Chondrocyte (in vitro differentiated cells): ENCODE data around the gene CAPN13. TPM values are rescaled to one million over a fixed set of nuclear protein-coding genes. Genes with fewer than 3 reads are reported as not detected.

Source experiments
- DNase-seq: peaks from one replicate; pipeline ENCODE4 v3.0.0; 2021; ENCODE audit warnings: mixed read lengths, low spot score
- H3K27ac Mint-ChIP-seq: one replicate; pipeline ENCODE4 v1.8.0; 2021; ENCODE audit warnings: mild to moderate bottlenecking, moderate library complexity, mixed read lengths; ENCODE audit not compliant: unreplicated experiment
- H3K27me3 Mint-ChIP-seq: 2 replicates; pipeline ENCODE4 v1.8.0; 2021; ENCODE audit warnings: low read depth, mixed read lengths
- H3K36me3 Mint-ChIP-seq: 2 replicates; pipeline ENCODE4 v1.8.0; 2021; ENCODE audit warnings: low read depth, mixed read lengths
- H3K4me1 Mint-ChIP-seq: 2 replicates; pipeline ENCODE4 v1.8.0; 2021; ENCODE audit warnings: low read depth, mild to moderate bottlenecking, mixed read lengths
- H3K4me3 Mint-ChIP-seq: one replicate; pipeline ENCODE4 v1.8.0; 2021; ENCODE audit warnings: mild to moderate bottlenecking, moderate library complexity, mixed read lengths; ENCODE audit not compliant: unreplicated experiment
- H3K9me3 Mint-ChIP-seq: 2 replicates; pipeline ENCODE4 v1.8.0; 2021; ENCODE audit warnings: low read depth, mixed read lengths
- CTCF ChIP-seq: fragments of 200-600 bp; sonication (generic); IDR thresholded peaks from 2 replicates; pipeline ENCODE4 v1.5.0; 2021; ENCODE audit warnings: antibody characterized with exemption, mild to moderate bottlenecking, moderate library complexity
- total RNA-seq: library from RNA; stranded (reverse); gene quantifications from 3 replicates; pipeline ENCODE4 v1.2.1, GENCODE V29; 2021

Gene CAPN13
- total RNA-seq, 1 donor from 2014 or later = not detected

- no peaks in the 10 kb centered on the region for H3K9me3 Mint-ChIP-seq
- no peak for TF ChIP-seq CTCF
- no peak overlapping the region for H3K27ac Mint-ChIP-seq
- H3K4me3 Mint-ChIP-seq = no peak overlapping the region
- no peak for DNase-seq
- H3K36me3 Mint-ChIP-seq = no peaks in the 10 kb centered on the region
- H3K4me1 Mint-ChIP-seq = peaks cover 6% of the 10 kb centered on the region
- no peaks in the 10 kb centered on the region for H3K27me3 Mint-ChIP-seq
Measured at GRCh38 chr2:30684516-30684915, 122.7 kb downstream of the CAPN13 start.

- no peak for DNase-seq
- Mint-ChIP-seq H3K9me3 (no peaks in the 10 kb centered on the region), H3K4me3 (no peak overlapping the region), H3K36me3 (no peaks in the 10 kb centered on the region), H3K4me1 (peaks cover under 1% of the 10 kb centered on the region), H3K27me3 (no peaks in the 10 kb centered on the region), H3K27ac (no peak overlapping the region)
- no peak for TF ChIP-seq CTCF
Measured at GRCh38 chr2:30684026-30684425, 123.2 kb downstream of the CAPN13 start.

GRCh38 chr2:30683236-30683956 is 123.8 kb downstream of the CAPN13 start:
- H3K27me3 Mint-ChIP-seq = no peaks in the 10 kb centered on the region
- H3K27ac Mint-ChIP-seq = no peak overlapping the region
- no peaks in the 10 kb centered on the region for H3K9me3 Mint-ChIP-seq
- DNase-seq = no peak
- H3K36me3 Mint-ChIP-seq = no peaks in the 10 kb centered on the region
- no peaks in the 10 kb centered on the region for H3K4me1 Mint-ChIP-seq
- H3K4me3 Mint-ChIP-seq = no peak overlapping the region
- no peak for TF ChIP-seq CTCF

- Mint-ChIP-seq H3K4me3 (no peak overlapping the region), H3K4me1 (no peaks in the 10 kb centered on the region), H3K36me3 (peaks cover 1% of the 10 kb centered on the region), H3K27ac (no peak overlapping the region), H3K27me3 (no peaks in the 10 kb centered on the region), H3K9me3 (no peaks in the 10 kb centered on the region)
- no peak for DNase-seq
- no peak for TF ChIP-seq CTCF
Measured at GRCh38 chr2:30681022-30681421, 126.2 kb downstream of the CAPN13 start.

- no peak for TF ChIP-seq CTCF
- no peak for DNase-seq
- Mint-ChIP-seq H3K27ac (no peak overlapping the region), H3K4me1 (no peaks in the 10 kb centered on the region), H3K4me3 (no peak overlapping the region), H3K27me3 (no peaks in the 10 kb centered on the region), H3K36me3 (peaks cover 1% of the 10 kb centered on the region), H3K9me3 (no peaks in the 10 kb centered on the region)
Measured at GRCh38 chr2:30680121-30680520, 127.1 kb downstream of the CAPN13 start.
